Esophagus muscularis mucosa (tissue), 4 donors: ENCODE measurements around the gene INSC.

ENCODE experiments used
- CTCF ChIP-seq, 3 experiments: fragments of 200-600 bp in 2 of 3; fragments of 450-650 bp in 1 of 3; sonication (generic) in 2 of 3; IDR thresholded peaks; one replicate each; pipeline ENCODE4 v1.5.1; 2017 to 2019; ENCODE audit warnings: antibody characterized with exemption in 3 of 3, mild to moderate bottlenecking in 2 of 3, moderate library complexity in 1 of 3
- EP300 ChIP-seq: sonication (generic); formaldehyde crosslinking; IDR thresholded peaks from one replicate; pipeline ENCODE4 v1.6.1; 2017; ENCODE audit warnings: antibody characterized with exemption
- POLR2A ChIP-seq: fragments of 450-650 bp; IDR thresholded peaks from one replicate; pipeline ENCODE4 v1.6.1; 2017; ENCODE audit warnings: antibody characterized with exemption, moderate library complexity, mild to moderate bottlenecking, low read depth
- POLR2AphosphoS5 ChIP-seq, 2 donors: sonication (generic); formaldehyde crosslinking; IDR thresholded peaks; one replicate each; pipeline ENCODE4 v1.6.1; 2017; ENCODE audit warnings: antibody characterized with exemption in 2 of 2

- TF ChIP-seq CTCF (IDR thresholded peaks at IDR 0.05) (no peak), POLR2AphosphoS5 (IDR thresholded peaks at IDR 0.05) (no peak), POLR2A (no peak), EP300 (no peak)
Measured at GRCh38 chr11:15117751-15118150, 3.0 kb downstream of the INSC start.
